Effector CD8-positive, alpha-beta T cell (primary cell): ENCODE measurements around the gene RXFP4.

ENCODE experiments used
- DNase-seq: peaks from one replicate; lab custom pipeline; 2025; lab: John Stamatoyannopoulos, UW

Gene RXFP4

GRCh38 chr1:155931332-155932038 lies 10.0 kb upstream of the RXFP4 start:
- DNase-seq: no peak

DNA sequence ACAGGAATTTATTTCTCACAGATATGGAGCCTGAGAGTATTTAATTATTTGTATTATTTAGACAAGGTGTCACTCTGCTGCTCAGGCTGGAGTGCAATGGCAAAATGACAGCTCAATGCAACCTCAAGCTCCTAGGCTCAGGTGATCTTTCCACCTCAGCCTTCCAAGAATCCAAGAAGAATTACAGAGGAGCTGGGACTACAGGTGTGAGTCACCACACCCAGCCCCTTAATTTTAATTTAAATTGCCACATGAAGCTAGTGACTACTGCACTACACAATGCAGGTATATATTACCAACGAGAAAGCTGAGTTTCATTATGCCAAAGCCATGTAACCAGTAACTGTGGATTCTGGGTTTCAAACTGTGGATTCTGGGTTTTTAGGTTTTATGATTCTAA lies 9.4 kb upstream of the RXFP4 start:
- no peak for DNase-seq

- no peak for DNase-seq
Measured at GRCh38 chr1:155932487-155932886, 9.0 kb upstream of the RXFP4 start.

GRCh38 chr1:155933591-155934096 lies 7.8 kb upstream of the RXFP4 start:
- no peak for DNase-seq

- peak; percentile 89 for DNase-seq
Measured at GRCh38 chr1:155934097-155934935, 7.1 kb upstream of the RXFP4 start, which contains the start of gene KHDC4. KHDC4 (minus strand) TSS chr1:155934413; CDS start chr1:155934373, 40 bp downstream.

- no peak for DNase-seq
Measured at GRCh38 chr1:155934936-155935590, 6.4 kb upstream of the RXFP4 start.

DNA sequence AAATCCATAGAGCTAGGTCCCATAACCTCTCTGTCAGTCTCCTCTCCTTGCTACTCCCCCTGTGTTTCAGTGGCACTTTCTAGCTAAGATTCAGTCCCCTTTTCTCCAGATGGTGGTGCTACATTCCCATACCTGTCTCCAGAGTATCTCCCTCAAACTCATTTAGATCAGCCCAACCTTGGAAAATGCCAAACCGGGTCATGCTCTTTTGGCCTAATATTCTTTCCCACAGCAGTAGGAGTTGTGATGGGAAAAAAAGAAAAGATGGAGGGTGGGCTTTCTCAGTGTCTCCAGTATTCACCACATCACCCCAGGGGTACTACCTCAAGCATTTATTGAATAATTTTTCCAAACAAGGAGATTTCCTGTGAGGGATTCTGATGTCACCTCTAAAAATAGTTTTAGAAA lies 3.2 kb upstream of the RXFP4 start:
- no peak for DNase-seq

DNA sequence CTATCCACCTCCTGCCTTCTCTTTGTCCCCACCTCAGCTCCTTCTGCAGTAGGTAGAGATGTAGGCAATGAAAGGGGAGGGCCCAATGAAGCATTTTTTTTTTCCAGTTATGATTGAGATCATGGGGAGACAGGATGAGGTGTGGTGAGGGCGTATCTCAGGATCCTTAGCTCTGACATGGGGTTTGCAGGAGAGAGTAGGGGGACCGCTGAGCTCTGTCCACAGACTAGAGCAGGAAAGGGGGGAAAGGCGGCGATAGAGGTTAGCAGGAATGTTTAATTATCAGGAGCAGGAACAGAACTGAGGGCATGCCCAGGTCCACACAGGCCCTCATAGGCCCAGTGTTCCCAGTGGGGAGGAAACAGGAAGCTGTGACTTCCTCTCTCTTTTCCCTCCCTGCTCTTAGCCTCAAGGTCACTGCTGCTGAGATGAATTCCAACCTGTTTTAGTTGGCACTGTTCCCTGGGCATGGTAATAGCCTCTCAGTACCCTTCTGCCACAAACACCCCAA lies 901 bp upstream of the RXFP4 start:
- no peak for DNase-seq

DNA sequence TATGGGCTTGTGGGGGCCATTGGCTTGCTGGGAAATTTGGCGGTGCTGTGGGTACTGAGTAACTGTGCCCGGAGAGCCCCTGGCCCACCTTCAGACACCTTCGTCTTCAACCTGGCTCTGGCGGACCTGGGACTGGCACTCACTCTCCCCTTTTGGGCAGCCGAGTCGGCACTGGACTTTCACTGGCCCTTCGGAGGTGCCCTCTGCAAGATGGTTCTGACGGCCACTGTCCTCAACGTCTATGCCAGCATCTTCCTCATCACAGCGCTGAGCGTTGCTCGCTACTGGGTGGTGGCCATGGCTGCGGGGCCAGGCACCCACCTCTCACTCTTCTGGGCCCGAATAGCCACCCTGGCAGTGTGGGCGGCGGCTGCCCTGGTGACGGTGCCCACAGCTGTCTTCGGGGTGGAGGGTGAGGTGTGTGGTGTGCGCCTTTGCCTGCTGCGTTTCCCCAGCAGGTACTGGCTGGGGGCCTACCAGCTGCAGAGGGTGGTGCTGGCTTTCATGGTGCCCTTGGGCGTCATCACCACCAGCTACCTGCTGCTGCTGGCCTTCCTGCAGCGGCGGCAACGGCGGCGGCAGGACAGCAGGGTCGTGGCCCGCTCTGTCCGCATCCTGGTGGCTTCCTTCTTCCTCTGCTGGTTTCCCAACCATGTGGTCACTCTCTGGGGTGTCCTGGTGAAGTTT lies 550 bp downstream of the RXFP4 start:
- no peak for DNase-seq

GRCh38 chr1:155942578-155943141 lies 1.2 kb downstream of the RXFP4 start:
- DNase-seq: no peak

GRCh38 chr1:155944444-155944799 lies 3.0 kb downstream of the RXFP4 start:
- DNase-seq: no peak

- no peak for DNase-seq
Measured at GRCh38 chr1:155946633-155947219, 5.3 kb downstream of the RXFP4 start.

GRCh38 chr1:155947292-155947691 lies 5.9 kb downstream of the RXFP4 start:
- no peak for DNase-seq

DNA sequence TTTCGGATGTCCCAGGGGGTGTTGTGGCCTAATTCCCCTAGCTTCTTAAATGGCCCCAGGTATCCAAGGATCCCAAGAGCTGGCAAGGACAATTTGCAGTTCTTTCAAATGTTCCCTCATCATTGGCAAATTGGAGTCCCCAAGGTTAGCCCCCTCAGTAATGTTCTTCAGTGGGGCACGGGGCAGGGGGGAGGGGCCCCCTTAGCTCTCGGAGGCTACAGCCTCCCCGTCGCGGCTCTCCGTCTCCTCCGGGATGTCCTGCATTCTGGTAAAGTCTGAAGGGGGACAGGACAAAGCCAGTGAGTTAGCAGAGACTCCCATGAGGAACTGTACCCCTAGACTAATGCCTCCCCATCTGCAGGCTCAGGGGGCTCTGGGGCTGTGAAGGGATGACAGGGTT lies 6.3 kb downstream of the RXFP4 start:
- no peak for DNase-seq

- DNase-seq: no peak
Measured at GRCh38 chr1:155950829-155951228, 9.4 kb downstream of the RXFP4 start.

DNA sequence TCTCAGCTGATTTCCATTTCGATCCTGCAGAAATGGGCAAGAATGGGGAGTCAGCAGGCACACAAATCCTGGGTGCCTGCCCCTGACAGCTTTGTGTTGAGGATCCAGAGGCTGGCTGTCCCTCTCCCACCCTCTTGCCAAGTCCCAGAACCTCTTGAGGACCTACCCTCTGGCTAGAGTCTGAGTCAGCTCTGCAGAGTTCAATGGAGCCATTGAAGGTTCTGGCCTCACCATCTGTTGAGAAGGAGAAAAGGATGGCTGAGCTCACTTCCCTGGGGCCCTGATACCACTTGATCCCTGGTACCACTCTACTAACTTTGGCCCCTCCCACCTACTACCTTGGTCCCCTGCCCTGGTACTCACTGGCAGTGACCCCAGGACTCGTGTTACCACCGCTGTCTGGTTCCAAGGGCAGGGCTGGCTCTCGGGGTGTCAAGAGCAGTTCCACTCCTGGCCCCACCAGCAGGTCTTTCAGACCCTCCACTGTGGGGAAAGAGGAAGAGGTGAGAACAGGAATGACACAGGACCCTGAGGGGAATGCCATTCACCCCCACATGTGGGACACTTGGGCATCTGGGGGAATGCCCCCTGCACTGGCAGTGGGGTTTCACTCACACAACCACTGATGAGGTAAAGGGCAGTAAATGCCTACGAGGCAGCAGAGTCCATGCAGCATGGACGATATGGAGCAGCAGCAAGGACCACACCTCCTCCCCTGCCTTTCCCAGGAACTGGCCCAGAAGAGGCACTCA lies 10.5 kb downstream of the RXFP4 start:
- no peak for DNase-seq

DNA sequence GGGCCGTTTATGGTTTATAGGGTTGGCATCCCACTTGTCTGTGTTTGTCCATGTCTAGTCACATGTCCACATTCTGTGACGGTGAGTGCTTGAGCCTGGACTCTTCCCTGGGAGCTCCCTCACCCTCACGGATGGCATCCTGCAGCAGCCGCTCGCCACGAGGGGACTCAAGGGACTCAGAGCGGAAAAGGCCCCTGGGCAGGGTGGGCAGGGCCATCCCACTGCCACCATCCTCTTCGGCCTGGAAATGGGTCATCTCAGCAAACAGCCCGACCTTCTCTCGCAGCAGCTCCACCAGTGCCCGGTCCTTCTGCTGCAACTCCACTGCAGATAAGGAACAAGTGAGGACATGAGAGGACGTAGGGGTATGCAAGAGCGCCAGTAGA lies 11.1 kb downstream of the RXFP4 start:
- no peak for DNase-seq

DNA sequence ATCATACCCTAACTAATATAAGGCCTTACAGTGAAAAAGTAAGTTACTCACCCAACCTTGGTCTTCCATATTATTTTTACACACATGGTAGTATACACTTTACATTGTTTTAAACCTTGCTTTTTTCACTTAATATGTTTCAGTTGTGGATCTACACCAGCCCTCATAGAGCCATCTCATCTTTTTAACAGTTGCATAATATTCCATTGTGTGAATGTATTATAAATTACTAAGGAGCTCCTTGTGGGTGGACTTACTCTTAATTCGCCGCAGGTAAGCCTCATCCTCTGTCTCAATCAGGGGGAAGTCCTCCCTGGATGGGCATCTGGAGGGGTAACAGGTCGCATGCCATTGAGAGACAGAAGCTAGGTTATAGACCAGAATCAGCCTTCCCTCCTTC lies 13.2 kb downstream of the RXFP4 start:
- no peak for DNase-seq

- no peak for DNase-seq
Measured at GRCh38 chr1:155957411-155957915, 16.0 kb downstream of the RXFP4 start.

DNA sequence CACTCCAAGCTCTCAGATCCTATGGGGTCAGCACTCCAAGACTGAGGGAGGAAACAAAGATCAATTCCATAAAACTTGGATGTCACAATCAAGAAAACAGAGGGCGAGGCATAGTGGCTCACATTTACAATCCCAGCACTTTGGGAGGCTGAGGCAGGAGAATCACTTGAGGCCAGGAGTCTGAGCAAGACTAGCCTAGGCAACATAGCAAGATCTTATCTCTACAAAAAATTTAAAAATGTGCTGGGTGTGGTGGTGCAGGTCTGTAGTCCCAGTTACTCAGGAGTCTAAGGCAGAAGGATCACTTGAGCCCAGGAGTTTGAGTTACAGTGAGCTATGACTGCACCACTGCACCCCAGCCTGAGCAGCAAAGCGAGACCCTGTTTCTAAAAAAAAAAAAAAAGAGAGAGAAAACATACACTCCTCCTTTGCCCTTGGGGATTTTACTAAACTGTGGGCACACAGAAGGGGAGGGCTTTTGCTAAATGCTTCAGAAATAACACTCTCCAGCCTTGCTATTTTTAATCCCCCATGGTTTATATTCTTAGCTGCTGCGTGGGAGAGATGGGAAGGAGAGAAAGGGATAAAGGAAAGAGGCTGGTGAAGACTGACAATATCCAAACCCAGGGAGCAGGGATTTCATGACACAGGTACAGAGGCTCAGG lies 18.8 kb downstream of the RXFP4 start:
- DNase-seq: no peak
